Stomach (tissue), 4 donors: ENCODE results near the gene BET1.

ENCODE experiments used
- CTCF ChIP-seq, 7 experiments: fragments of 450-650 bp in 4 of 7; fragments of 200-600 bp in 3 of 7; sonication (generic) in 3 of 7; IDR thresholded peaks; one replicate each; pipeline ENCODE4 v1.5.1; 2016 to 2019; ENCODE audit warnings: antibody characterized with exemption in 7 of 7, control low read depth in 2 of 7, mild to moderate bottlenecking in 1 of 7
- EP300 ChIP-seq: sonication (generic); formaldehyde crosslinking; IDR thresholded peaks from one replicate; pipeline ENCODE4 v1.6.1; 2017; ENCODE audit warnings: antibody characterized with exemption
- POLR2A ChIP-seq, 4 donors: fragments of 450-650 bp; IDR thresholded peaks; one replicate each; pipeline ENCODE4 v1.6.1; 2016; ENCODE audit warnings: antibody characterized with exemption in 4 of 4, control low read depth in 2 of 4, mild to moderate bottlenecking in 1 of 4, moderate library complexity in 1 of 4

DNA sequence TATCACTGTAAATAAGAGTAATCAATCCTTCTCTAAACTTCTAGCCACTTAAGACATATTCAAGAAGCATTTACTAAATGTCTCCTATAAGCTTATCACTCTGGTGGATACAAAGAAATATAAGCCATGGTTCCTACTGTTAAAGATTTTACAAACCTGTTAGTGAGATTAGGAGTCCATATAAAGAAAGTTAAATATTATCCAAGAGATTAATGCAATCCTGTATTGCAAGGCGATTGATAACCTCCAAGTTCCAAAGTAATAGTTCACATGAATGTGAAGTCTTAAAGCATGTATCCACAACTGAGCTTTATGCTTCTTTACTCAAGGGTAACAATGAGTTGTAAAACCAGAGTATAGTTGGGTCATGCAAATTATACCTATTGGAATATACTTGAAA is 12.6 kb upstream of the BET1 start:
- no peak for TF ChIP-seq CTCF (IDR thresholded peaks at IDR 0.05)
- TF ChIP-seq EP300: no peak
- TF ChIP-seq POLR2A (IDR thresholded peaks at IDR 0.05): no peak
